Mesodermal cell (in vitro differentiated cells): Measurements from ENCODE around the gene SRSF1.
"Not testable (repeated sequence)": the region's sequence is repeated elsewhere in the genome, so short reads cannot be mapped to it uniquely, and the experiment has no call there.

Experiments used
- H3K27ac ChIP-seq: 2 replicates; pipeline ENCODE4 v1.7.0; 2013; ENCODE audit warnings: mild to moderate bottlenecking, low read depth, low read length, moderate library complexity; ENCODE audit not compliant: severe bottlenecking
- H3K36me3 ChIP-seq: 2 replicates; pipeline ENCODE4 v1.7.1; 2013; ENCODE audit warnings: mild to moderate bottlenecking, low read length, moderate library complexity; ENCODE audit not compliant: control insufficient read depth, insufficient read depth
- H3K4me1 ChIP-seq: one replicate; pipeline ENCODE4 v1.7.1; 2013; ENCODE audit warnings: mild to moderate bottlenecking, low read length; ENCODE audit not compliant: insufficient read depth, control insufficient read depth, poor library complexity, severe bottlenecking
- H3K4me3 ChIP-seq: 2 replicates; pipeline ENCODE4 v1.7.0; 2013; ENCODE audit warnings: low read length, control low read depth, mild to moderate bottlenecking; ENCODE audit not compliant: insufficient read depth, poor library complexity, severe bottlenecking; ENCODE audit errors: extremely low read depth
- H3K9me3 ChIP-seq: 2 replicates; pipeline ENCODE4 v1.7.1; 2013; ENCODE audit warnings: mild to moderate bottlenecking, low read length, moderate library complexity; ENCODE audit not compliant: control insufficient read depth
- WGBS, 2 experiments: methylation state at CpG; one replicate each; pipeline ENCODE4 v1.1.5; 2013; ENCODE audit warnings: missing lambda C conversion rate in 2 of 2; ENCODE audit not compliant: insufficient coverage in 2 of 2; 5-methylcytosine and 5-hydroxymethylcytosine counted together

The SRSF1 gene

DNA sequence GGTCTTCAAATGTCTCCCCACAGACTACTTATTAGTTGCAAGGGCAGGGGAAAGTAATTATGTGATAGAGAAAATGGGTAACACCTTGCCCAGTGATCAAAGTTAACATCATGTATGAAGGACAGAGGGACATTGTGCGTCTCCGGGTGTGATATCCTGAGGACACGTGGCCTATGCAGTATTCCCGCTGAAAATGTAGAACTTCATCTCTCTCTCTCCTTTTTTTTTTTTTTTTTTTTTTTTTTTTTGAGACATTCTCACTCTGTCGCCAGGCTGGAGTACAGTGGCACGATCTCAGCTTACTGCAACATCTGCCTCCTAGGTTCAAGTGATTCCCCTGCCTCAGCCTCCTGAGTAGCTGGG is 43.9 kb downstream of the SRSF1 start:
- no peaks in the 10 kb centered on the region for H3K4me1 ChIP-seq
- H3K27ac ChIP-seq: no peak overlapping the region
- 86 to 100% methylated on average over 3 to 6 of the region's 6 CpGs for WGBS, 2 experiments
- H3K4me3 ChIP-seq: no peak overlapping the region
- no peaks in the 10 kb centered on the region for H3K36me3 ChIP-seq
- no peaks in the 10 kb centered on the region for H3K9me3 ChIP-seq

DNA sequence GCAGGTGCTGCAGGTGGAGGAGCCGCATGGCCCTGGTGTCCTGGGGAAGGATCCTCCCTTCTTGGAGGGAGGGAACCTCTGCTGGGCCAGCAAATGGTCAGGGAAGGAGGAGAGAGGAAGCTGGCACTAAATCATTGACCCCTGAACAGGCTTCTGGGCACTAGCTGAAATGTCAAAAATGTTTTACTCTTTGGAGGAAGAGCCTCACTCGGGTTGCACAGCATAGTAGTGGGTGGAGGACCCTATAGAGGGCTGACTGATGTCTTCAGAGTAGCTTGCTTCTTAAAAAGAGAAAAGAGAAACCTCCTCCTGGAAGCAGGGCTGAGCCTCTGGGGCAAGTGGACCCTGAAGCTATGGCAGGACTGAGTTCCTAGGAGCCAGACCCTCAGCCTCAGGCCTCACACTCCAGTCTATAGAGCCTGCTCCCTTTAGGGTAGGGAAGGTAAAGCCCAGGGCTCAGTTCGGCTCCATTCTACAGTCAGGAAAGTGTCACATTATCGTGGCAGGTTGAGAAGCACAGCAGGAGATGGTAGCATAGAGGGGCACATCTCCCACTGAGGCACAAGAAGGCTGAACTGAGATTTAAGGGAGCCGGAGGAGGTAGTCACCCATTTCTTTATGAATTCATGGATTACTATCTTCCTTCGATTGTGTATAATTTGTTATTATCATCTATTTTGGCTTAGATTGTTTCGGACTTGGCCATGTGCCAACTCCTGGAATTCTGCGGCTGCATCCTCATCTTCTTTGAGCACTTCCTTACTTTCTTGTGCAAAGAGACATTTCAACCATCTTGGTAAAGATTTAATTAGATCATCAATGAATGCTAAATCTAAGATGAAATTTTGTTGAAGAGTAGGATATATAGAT is 44.5 kb downstream of the SRSF1 start:
- Histone ChIP-seq H3K4me3 (no peak overlapping the region), H3K9me3 (no peaks in the 10 kb centered on the region), H3K36me3 (no peaks in the 10 kb centered on the region), H3K4me1 (no peaks in the 10 kb centered on the region), H3K27ac (no peak overlapping the region)
- 89 to 92% methylated on average over 4 to 5 of the region's 8 CpGs for WGBS, 2 experiments

DNA sequence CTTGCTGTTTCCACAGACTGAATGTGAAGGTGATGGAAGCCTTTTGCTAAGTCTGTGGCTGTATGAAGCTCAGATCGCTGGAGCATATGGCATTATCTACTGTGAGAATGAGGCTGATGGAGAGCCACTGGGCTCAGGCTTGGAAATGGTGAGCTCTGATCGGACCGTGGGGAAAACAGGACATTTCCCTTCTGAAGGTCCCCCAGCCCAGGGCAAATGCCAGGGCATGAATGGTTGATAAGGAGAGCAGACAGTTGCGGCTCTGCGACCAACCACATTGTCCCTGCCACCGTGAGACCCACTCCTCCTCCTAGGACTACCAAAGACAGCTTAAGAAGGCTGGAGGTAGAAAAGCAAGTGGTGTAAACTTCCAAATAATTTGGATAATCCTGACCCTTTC is 47.1 kb downstream of the SRSF1 start:
- Histone ChIP-seq H3K27ac (no peak overlapping the region), H3K4me1 (peaks cover 7% of the 10 kb centered on the region)
- 88 to 91% methylated on average over 3 to 4 of the region's 6 CpGs for WGBS, 2 experiments

DNA sequence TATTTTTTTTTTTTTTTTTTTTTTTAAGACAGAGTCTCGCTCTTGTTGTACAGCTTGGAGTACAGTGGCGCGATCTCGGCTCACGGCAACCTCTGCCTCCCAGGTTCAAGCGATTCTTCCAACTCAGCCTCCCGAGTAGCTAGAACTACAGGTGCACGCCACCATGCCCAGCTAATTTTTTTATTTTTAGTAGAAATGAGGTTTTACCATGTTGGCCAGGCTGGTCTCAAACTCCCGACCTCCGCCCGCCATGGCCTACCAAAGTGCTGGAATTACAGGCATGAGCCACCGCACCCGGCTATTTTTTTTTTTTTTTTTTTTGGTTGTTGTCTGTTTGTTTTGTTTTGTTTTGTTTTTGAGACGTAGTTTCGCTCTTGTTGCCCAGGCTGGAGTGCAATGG is 48.7 kb downstream of the SRSF1 start:
- not testable (repeated sequence) for H3K4me3 ChIP-seq, H3K9me3 ChIP-seq, H3K27ac ChIP-seq, H3K36me3 ChIP-seq
- 96 to 99% methylated on average over 6 to 7 of the region's 15 CpGs for WGBS, 2 experiments
- H3K4me1 ChIP-seq: peaks cover 13% of the 10 kb centered on the region

More for the DNA sequence above, 47.1 kb downstream of the SRSF1 start:
- H3K9me3 ChIP-seq: no peaks in the 10 kb centered on the region
- H3K4me3 ChIP-seq: no peak overlapping the region
- H3K36me3 ChIP-seq: no peaks in the 10 kb centered on the region

DNA sequence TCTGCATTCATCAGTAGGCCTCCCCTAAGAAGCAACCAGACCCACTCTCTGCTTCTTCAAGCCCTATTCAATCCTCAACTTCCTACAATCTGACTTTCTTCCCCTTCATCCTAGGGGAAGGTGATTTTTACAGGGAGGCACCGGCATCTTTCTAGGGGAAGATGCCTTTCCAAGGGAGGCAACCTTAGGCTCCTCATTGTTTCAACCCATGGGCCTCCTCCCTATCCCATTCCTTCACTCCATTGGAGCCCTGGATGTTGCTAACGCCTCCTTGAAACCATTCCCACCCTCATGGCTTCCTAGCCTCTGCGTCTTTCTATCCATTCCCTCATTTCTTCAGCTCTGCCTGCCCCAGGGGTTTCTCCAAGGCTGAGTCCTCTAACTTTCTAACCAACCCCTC is 49.2 kb downstream of the SRSF1 start:
- Histone ChIP-seq H3K27ac (no peak overlapping the region), H3K4me1 (peaks cover 17% of the 10 kb centered on the region), H3K36me3 (no peaks in the 10 kb centered on the region), H3K9me3 (no peaks in the 10 kb centered on the region), H3K4me3 (no peak overlapping the region)
- WGBS, 2 experiments: 67 to 100% methylated on average over 1 of the region's 3 CpGs

DNA sequence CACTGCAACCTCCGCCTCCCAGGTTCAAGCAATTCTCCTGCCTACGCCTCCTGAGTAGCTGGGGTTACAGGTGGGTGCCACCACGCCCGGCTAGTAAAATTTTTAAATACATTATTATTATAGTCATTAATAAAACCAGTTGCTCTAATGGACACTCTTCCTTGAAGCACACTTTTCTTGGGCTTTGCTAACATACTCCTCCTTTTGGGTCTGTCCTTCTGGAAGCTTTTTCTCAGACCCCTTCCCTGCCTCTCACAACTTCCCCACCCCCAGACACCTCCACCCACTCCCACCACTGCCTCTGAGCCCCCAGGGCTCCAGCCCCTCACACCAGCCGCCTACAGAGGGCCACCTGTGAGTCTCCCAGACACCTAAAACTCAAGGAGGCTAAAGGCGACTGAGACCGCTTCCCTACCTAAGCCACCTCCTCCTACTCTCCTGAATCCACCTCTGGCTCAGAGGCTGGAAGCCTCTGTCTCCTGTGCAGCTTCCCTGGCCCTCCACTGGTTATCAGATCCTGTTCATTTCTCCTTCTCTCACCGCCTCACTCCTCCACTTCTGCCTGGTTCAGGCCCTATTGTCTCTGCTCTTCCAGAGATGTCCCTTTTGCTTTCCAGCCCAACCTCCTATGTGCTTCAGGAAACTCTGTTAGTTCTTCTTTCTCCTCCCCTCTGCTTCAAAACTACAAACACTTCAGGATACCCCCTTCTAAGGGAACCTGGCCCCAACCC is 49.8 kb downstream of the SRSF1 start:
- 67 to 88% methylated on average over 4 of the region's 8 CpGs for WGBS, 2 experiments

DNA sequence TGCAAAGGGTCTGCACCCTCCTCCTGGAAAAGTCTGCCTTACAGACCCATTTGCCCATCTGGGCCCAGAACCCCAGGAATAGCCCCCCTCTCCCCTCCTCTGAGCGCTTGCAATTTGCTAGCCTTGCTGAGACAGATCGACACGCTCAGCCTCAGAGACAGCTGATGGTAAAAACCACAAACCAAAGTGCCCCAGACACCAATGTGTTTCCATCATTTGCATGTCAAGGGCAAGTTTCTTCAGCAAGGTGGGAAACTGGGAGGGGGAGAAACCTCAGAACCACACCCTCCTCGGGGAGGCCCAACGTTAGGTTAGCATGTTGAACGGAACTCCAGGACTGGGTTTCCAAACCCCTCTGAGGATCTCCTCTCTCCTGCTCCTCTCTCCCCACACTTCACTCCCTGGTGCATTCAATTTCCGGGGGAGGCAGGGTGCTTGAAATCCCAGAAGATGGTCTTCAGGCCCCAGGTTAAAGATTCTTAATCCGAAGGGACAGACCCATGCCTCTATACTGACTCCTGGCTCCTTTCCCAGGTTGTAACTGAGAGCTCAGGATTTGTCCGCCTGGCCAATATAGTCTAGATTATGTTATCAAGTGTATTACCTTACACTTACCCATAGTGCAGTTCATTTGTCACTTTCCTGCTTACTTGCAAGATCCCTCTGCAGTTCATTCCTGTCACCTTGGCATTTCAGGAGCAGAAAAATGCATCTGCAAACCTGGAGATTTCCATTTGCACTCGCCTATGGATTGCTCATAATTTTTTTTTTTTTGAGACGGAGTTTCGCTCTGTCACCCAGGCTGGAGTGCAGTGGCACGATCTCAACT is 50.5 kb downstream of the SRSF1 start:
- no peaks in the 10 kb centered on the region for H3K9me3 ChIP-seq
- H3K27ac ChIP-seq: peak overlapping the region; percentile 10
- H3K4me3 ChIP-seq: no peak overlapping the region
- H3K36me3 ChIP-seq: no peaks in the 10 kb centered on the region
- peaks cover 30% of the 10 kb centered on the region for H3K4me1 ChIP-seq
- 41 to 55% methylated on average over 9 to 10 of the region's 13 CpGs for WGBS, 2 experiments

More for the DNA sequence above, 49.8 kb downstream of the SRSF1 start:
- H3K27ac ChIP-seq: no peak overlapping the region
- no peaks in the 10 kb centered on the region for H3K36me3 ChIP-seq
- peaks cover 23% of the 10 kb centered on the region for H3K4me1 ChIP-seq
- H3K9me3 ChIP-seq: no peaks in the 10 kb centered on the region
- no peak overlapping the region for H3K4me3 ChIP-seq

DNA sequence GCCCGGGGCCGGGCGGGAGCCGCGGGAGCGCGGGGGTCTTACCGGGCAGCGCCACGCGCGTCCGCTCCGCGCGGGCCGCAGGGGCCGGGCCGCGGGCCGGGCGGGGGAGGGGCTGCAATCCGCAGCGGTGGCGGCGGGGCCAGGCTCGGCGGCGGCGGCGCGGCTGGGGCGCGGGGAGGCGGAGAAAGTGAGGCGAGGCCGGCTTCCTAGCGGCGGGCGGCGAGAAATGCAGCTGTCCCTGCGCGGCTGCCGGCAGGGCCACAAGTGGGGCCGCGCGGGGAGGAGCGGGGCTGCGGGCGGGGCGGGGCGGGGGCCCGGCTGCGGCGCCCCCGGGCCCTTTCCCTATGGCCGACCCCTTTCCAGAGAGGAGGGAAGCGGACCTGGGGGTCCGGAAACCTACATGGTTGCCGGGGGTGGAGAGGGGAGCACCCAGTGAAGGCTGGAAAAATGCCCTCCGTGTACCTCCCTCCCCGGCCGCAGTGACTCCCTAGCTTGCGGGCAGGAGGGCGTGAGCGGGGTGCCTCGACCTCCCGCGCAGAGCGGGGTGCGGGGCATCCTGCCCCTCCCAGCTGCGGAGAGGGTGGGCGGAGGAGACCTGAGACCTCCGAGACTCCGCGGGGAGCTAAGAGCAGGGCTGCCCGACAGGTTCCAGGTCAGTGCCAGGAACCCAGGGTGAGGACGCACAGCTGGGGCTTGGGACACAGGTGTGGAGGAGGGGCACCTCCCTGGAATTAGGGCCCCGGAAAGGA is 51.7 kb downstream of the SRSF1 start, which contains the start of gene CUEDC1:
Gene CUEDC1, minus strand, starts transcription at position 230 of the 749 bp plus-strand sequence. CDS start 69,848 bp downstream, outside the sequence.
- WGBS, 2 experiments: 1% methylated on average over 58 to 70 of the region's 79 CpGs
- H3K4me3 ChIP-seq: peak within 1 kb of the TSS; percentile 65

DNA sequence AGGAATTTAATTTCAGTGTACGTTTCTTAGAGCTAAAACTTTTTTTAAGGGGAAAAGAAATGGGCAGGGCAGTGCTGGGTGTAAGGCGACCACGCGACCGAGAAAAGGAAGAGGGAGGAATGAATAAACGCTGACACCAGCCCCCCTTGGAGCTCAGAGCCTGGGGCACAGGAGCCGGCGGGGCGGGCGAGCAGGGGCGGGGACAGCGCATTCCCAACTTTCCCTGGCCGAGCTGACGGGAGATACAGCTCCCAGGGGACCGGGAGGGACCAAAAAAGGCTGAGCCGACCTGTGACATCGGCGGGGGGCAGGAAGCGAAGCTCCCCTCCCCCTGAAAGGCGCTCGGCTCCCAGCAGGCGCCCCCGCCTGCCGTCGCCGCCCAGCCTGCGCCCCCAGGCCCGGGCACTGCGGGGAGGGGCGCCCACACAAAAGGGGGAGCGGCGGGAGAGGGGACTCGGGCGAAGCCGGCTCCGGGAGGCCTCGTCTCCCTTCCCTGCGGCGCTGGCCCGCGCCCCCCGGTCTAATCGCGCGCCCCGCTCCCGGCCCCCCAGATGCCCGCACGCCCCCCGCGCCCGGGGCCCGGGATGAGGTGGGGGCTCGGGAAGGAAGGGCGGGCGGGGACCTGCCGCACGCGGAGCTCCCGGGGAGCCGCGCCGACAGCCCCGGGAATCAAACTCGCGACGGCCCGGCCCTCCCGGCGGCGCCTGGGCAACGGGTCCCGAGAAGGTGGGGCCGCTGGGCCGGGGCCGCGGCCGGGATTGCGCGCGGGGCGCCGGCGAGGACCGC is 52.5 kb downstream of the SRSF1 start:
- Histone ChIP-seq H3K36me3 (no peaks in the 10 kb centered on the region), H3K4me1 (peaks cover 49% of the 10 kb centered on the region), H3K4me3 (peak overlapping the region; percentile 65), H3K27ac (peak overlapping the region; percentile 84), H3K9me3 (no peaks in the 10 kb centered on the region)
- 0 to 1% methylated on average over 55 of the region's 85 CpGs for WGBS, 2 experiments

More for the DNA sequence above, 51.7 kb downstream of the SRSF1 start, which contains the start of gene CUEDC1:
- H3K4me1 ChIP-seq: peaks cover 42% of the 10 kb centered on the region
- H3K9me3 ChIP-seq: no peaks in the 10 kb centered on the region
- peak within 1 kb of the TSS; percentile 84 for H3K27ac ChIP-seq
- no peaks in the 10 kb centered on the region for H3K36me3 ChIP-seq
